Stimulated activated naive CD4-positive, alpha-beta T cell treated with Interleukin-2 at 50 U/mL for 16 hours (primary cell): ENCODE measurements around the gene TPH2.
A peak's percentile ranks its signal among the peaks of the same experiment; 100 is the strongest.

Source experiments
- DNase-seq: peaks from one replicate; lab custom pipeline; 2025; lab: John Stamatoyannopoulos, UW

The TPH2 gene

GRCh38 chr12:71938728-71939385 lies at the start of gene TPH2:
TPH2 (plus strand) TSS chr12:71938845; CDS start chr12:71938987, 142 bp downstream.
- peak; percentile 16 for DNase-seq

GRCh38 chr12:71890475-71890874 lies 48.2 kb upstream of the TPH2 start:
- DNase-seq: no peak

GRCh38 chr12:71892059-71892458 lies 46.6 kb upstream of the TPH2 start:
- no peak for DNase-seq

- DNase-seq: no peak
These were observed 42.3 kb upstream of the TPH2 start for GRCh38 chr12:71896205-71896882.

- DNase-seq: no peak
These were observed 38.6 kb upstream of the TPH2 start for GRCh38 chr12:71900091-71900490.

- no peak for DNase-seq
These were observed 34.0 kb upstream of the TPH2 start for GRCh38 chr12:71904629-71905028.

- DNase-seq: no peak
These were observed 3.1 kb upstream of the TPH2 start for GRCh38 chr12:71935594-71935993.

- no peak for DNase-seq
These were observed 1.4 kb downstream of the TPH2 start for GRCh38 chr12:71940068-71940467.

GRCh38 chr12:71941174-71941573 lies 2.5 kb downstream of the TPH2 start:
- no peak for DNase-seq

GRCh38 chr12:71942259-71942658 lies 3.6 kb downstream of the TPH2 start:
- DNase-seq: no peak

GRCh38 chr12:71942703-71943102 lies 4.1 kb downstream of the TPH2 start:
- DNase-seq: no peak

GRCh38 chr12:71945121-71945520 lies 6.5 kb downstream of the TPH2 start:
- no peak for DNase-seq

- no peak for DNase-seq
These were observed 7.2 kb downstream of the TPH2 start for GRCh38 chr12:71945883-71946282.

GRCh38 chr12:71947645-71948105 lies 9.0 kb downstream of the TPH2 start:
- no peak for DNase-seq

GRCh38 chr12:71948390-71948789 lies 9.7 kb downstream of the TPH2 start:
- no peak for DNase-seq

GRCh38 chr12:71949646-71950045 lies 11.0 kb downstream of the TPH2 start:
- no peak for DNase-seq

GRCh38 chr12:71950404-71950803 lies 11.8 kb downstream of the TPH2 start:
- DNase-seq: no peak

- DNase-seq: no peak
These were observed 12.2 kb downstream of the TPH2 start for GRCh38 chr12:71950819-71951218.

GRCh38 chr12:71954083-71954778 lies 15.6 kb downstream of the TPH2 start:
- DNase-seq: no peak

GRCh38 chr12:71954861-71955260 lies 16.2 kb downstream of the TPH2 start:
- DNase-seq: no peak

- no peak for DNase-seq
These were observed 17.3 kb downstream of the TPH2 start for GRCh38 chr12:71955970-71956369.

GRCh38 chr12:71958056-71958455 lies 19.4 kb downstream of the TPH2 start:
- no peak for DNase-seq

- no peak for DNase-seq
These were observed 19.8 kb downstream of the TPH2 start for GRCh38 chr12:71958457-71958856.
